Measurements from ENCODE around the gene KCTD12. TPM values are rescaled to one million over a fixed set of nuclear protein-coding genes. Genes with fewer than 3 reads are reported as not detected.

The KCTD12 gene
- total and polyA plus RNA-seq, 10 donors = 13.4 to 164 (median 82.5) TPM

DNA sequence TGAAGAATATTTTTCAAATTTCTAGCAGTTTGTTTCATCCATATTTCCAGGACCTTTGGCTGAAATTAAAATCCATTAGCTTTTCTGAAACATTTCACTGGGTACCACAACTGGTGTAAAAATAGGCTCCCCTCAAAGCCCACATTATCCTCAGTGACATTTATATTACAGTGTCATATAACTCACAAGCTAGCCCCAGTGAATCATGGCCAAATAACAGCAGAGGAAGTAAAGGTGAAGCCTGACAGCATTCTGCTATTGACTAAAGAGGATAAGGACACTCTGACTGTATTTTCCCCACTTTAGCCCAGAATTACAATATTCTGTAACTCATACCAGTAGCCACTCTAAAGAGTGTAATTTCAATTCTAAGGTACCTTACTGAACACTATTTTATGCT is 21.9 kb downstream of the KCTD12 start:
- H3K9me3 ChIP-seq = peaks cover 0 to 4% (median 0%) of the 10 kb centered on the region in 8 donors
- H3K36me3 ChIP-seq = no peaks in the 10 kb centered on the region
- DNase-seq = no peak
- H3K4me3 ChIP-seq = no peak overlapping the region
- TF ChIP-seq POLR2A (IDR thresholded peaks at IDR 0.05) = no peak
- TF ChIP-seq POLR2AphosphoS5 (IDR thresholded peaks at IDR 0.05) = no peak
- TF ChIP-seq, protein P1, sequence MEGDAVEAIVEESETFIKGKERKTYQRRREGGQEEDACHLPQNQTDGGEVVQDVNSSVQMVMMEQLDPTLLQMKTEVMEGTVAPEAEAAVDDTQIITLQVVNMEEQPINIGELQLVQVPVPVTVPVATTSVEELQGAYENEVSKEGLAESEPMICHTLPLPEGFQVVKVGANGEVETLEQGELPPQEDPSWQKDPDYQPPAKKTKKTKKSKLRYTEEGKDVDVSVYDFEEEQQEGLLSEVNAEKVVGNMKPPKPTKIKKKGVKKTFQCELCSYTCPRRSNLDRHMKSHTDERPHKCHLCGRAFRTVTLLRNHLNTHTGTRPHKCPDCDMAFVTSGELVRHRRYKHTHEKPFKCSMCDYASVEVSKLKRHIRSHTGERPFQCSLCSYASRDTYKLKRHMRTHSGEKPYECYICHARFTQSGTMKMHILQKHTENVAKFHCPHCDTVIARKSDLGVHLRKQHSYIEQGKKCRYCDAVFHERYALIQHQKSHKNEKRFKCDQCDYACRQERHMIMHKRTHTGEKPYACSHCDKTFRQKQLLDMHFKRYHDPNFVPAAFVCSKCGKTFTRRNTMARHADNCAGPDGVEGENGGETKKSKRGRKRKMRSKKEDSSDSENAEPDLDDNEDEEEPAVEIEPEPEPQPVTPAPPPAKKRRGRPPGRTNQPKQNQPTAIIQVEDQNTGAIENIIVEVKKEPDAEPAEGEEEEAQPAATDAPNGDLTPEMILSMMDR (IDR thresholded peaks at IDR 0.05 in 8 of 11, conservative IDR thresholded peaks at IDR 0.05 in 3 of 11) = no peak
- H3K27ac ChIP-seq = no peak overlapping the region
- intact Hi-C loops (cut with DNase I; ENCODE audit: low total_unique reads) = no loop called here
- H3K27me3 ChIP-seq (replicated peaks in 1 of 7) = no peaks in the 10 kb centered on the region
- H3K4me1 ChIP-seq = no peaks in the 10 kb centered on the region

DNA sequence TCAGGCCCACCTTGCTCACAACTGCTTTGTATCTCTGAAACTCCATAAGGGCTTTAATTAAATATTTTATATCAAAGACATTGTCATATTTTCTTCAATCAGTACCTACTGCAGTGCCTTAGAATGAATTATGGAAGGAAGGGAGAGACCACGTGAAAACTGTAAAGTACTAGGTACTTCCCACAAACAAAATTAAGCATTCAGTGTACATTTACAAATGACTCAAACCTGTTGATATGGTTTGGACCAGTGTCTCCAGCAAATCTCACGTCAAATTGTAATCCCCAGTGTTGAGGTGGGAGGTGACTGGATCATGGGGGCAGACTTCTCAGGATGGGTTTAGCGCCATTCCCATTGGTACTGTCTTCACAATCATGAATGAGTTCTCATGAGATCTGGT is 23.2 kb downstream of the KCTD12 start:
- Histone ChIP-seq H3K9me3 (peaks cover 0 to 6% (median 0%) of the 10 kb centered on the region in 8 donors), H3K27ac (no peak overlapping the region), H3K36me3 (no peaks in the 10 kb centered on the region), H3K4me1 (no peaks in the 10 kb centered on the region), H3K4me3 (no peak overlapping the region), H3K27me3 (replicated peaks in 1 of 7) (no peaks in the 10 kb centered on the region)
- intact Hi-C loops (cut with DNase I; ENCODE audit: low total_unique reads) = no loop called here
- no peak for TF ChIP-seq POLR2A (IDR thresholded peaks at IDR 0.05)
- TF ChIP-seq, protein P1 (IDR thresholded peaks at IDR 0.05 in 8 of 11, conservative IDR thresholded peaks at IDR 0.05 in 3 of 11) = no peak
- TF ChIP-seq POLR2AphosphoS5 (IDR thresholded peaks at IDR 0.05) = no peak
- WGBS, 5 donors = 76 to 93% (median 83%) methylated on average over 3 of the region's 3 CpGs
- DNase-seq = no peak

DNA sequence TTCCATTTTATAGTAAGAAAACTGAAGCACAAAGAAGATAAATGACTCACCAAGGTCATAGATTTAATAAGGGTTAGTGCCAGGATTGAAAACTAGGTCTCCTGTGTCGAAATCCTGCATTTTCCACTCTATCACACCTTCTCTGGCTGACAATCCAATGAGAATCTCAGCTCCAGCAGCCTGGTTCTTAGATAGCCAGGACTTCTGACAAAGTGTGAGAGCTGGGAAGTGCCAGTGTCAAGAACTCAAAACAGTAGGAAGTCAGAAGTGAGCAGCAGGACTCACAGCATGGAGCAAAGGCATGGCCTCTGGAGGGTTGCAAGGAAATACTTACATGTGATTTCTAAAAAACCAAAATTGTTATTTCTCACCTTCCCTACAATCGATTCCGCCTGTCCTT is 24.3 kb downstream of the KCTD12 start:
- TF ChIP-seq POLR2AphosphoS5 (IDR thresholded peaks at IDR 0.05) (no peak), POLR2A (IDR thresholded peaks at IDR 0.05) (no peak)
- TF ChIP-seq, protein P1 (IDR thresholded peaks at IDR 0.05 in 8 of 11, conservative IDR thresholded peaks at IDR 0.05 in 3 of 11) = no peak
- no peaks in the 10 kb centered on the region for H3K4me1 ChIP-seq
- H3K9me3 ChIP-seq = peaks cover 0 to 6% (median 0%) of the 10 kb centered on the region in 8 donors
- DNase-seq = no peak
- H3K27me3 ChIP-seq (replicated peaks in 1 of 7) = no peaks in the 10 kb centered on the region
- intact Hi-C loops (cut with DNase I; ENCODE audit: low total_unique reads) = no loop called here
- H3K4me3 ChIP-seq = no peak overlapping the region
- no peaks in the 10 kb centered on the region for H3K36me3 ChIP-seq
- no peak overlapping the region for H3K27ac ChIP-seq
- WGBS, 5 donors = 73 to 82% (median 80%) methylated on average over 3 of the region's 3 CpGs

DNA sequence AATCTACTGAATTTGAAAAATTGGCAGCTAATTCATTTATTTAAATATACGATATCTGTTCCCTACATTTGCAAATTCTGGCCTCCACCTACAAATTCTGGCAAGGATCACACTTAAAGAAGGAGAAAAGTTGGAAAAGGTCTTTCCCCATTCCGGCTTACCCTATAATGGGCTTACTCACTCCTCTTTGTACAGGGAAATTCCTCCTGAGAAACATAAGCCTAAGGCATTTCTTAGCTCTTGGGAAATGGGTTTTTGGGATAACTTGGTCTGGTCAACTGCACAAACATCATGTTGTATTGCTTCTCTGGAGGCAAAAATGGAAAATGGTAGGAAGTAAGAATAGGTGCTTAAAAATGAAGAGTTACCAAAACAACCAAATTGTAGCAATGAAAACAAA is 25.5 kb downstream of the KCTD12 start:
- DNase-seq = no peak
- Histone ChIP-seq H3K27me3 (replicated peaks in 1 of 7) (no peaks in the 10 kb centered on the region), H3K9me3 (peaks cover 0 to 6% (median 0%) of the 10 kb centered on the region in 8 donors), H3K4me1 (no peaks in the 10 kb centered on the region), H3K4me3 (no peak overlapping the region), H3K27ac (no peak overlapping the region), H3K36me3 (no peaks in the 10 kb centered on the region)
- intact Hi-C loops (cut with DNase I; ENCODE audit: low total_unique reads) = no loop called here
- TF ChIP-seq, protein P1 (IDR thresholded peaks at IDR 0.05 in 8 of 11, conservative IDR thresholded peaks at IDR 0.05 in 3 of 11) = no peak
- TF ChIP-seq POLR2AphosphoS5 (IDR thresholded peaks at IDR 0.05) (no peak), POLR2A (IDR thresholded peaks at IDR 0.05) (no peak)
- 89 to 100% (median 94%) methylated on average over 2 of the region's 2 CpGs for WGBS, 5 donors
